Epithelial cell of proximal tubule (primary cell): Measurements from ENCODE around the gene VCL. TPM values are rescaled to one million over a fixed set of nuclear protein-coding genes. Genes with fewer than 3 reads are reported as not detected.

Experiments used
- DNase-seq: peaks from one replicate; pipeline ENCODE4 v3.0.0-alpha.2; 2011; ENCODE audit warnings: low read depth
- H3K4me3 ChIP-seq: 2 replicates; pipeline ENCODE4 v1.5.1; 2011; ENCODE audit warnings: low read depth, mild to moderate bottlenecking, low read length
- total RNA-seq: library from RNA; depleted of rRNA; stranded (reverse); fragments of >200 nt; gene quantifications from 2 replicates; pipeline ENCODE4 v1.2.3, GENCODE V29; 2015
- TF ChIP-seq, protein P1 (sequence below): conservative IDR thresholded peaks from 2 replicates; pipeline ENCODE4 v1.5.1; 2012; ENCODE audit warnings: low read depth, mild to moderate bottlenecking, low read length

Gene VCL
- total RNA-seq, 1 donor from 2014 or later = 228 TPM

DNA sequence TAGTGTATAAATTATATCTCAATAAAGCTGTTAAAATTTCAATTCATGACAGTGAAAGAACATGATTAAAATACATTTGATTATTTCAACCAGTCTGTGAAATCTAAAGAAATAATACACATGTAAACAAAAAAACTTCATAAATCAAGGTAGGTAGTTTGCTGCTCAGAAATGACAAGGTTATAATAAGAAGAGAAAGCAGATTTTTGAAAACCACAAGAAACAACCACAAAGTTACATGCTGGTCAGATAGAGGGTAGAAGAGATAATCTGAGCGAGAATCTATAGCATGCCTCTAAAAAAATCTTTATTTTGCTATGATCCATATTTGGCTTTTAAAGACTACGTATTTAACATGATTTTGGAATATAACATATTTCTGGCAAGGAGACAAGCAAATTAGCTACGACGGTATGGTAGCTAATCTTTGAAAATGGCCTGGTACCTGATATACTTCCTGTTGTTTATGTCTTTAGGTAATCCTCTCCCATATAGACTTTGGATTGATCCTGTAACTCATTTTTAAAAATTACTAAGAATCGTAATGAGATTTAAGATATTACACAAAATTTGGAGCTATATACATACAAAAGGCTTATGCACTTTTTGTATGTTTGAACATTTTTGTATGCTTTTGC, 23.5 kb upstream of the VCL start:
- TF ChIP-seq, protein P1, sequence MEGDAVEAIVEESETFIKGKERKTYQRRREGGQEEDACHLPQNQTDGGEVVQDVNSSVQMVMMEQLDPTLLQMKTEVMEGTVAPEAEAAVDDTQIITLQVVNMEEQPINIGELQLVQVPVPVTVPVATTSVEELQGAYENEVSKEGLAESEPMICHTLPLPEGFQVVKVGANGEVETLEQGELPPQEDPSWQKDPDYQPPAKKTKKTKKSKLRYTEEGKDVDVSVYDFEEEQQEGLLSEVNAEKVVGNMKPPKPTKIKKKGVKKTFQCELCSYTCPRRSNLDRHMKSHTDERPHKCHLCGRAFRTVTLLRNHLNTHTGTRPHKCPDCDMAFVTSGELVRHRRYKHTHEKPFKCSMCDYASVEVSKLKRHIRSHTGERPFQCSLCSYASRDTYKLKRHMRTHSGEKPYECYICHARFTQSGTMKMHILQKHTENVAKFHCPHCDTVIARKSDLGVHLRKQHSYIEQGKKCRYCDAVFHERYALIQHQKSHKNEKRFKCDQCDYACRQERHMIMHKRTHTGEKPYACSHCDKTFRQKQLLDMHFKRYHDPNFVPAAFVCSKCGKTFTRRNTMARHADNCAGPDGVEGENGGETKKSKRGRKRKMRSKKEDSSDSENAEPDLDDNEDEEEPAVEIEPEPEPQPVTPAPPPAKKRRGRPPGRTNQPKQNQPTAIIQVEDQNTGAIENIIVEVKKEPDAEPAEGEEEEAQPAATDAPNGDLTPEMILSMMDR = no peak
- H3K4me3 ChIP-seq = no peak overlapping the region
- no peak for DNase-seq

DNA sequence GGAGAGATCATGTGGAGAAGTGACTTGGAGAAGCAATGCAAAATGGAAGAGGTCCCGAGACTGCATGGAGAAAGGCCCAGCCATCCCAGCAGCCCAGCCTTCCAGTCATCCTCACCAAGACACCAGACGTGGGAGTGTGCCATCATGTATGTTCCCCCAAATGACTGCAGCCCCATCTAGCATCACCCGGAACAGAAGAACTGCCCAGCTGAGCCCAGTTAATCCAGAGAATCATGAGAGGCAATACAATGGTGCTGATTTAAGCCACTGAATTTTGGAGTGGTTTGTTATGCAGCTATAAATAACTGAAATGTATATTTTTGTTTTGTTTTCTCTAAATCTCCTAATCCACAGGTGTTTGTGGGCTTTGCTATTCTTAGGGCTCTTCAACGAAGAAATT, 22.5 kb upstream of the VCL start:
- no peak overlapping the region for H3K4me3 ChIP-seq
- TF ChIP-seq, protein P1 = no peak

DNA sequence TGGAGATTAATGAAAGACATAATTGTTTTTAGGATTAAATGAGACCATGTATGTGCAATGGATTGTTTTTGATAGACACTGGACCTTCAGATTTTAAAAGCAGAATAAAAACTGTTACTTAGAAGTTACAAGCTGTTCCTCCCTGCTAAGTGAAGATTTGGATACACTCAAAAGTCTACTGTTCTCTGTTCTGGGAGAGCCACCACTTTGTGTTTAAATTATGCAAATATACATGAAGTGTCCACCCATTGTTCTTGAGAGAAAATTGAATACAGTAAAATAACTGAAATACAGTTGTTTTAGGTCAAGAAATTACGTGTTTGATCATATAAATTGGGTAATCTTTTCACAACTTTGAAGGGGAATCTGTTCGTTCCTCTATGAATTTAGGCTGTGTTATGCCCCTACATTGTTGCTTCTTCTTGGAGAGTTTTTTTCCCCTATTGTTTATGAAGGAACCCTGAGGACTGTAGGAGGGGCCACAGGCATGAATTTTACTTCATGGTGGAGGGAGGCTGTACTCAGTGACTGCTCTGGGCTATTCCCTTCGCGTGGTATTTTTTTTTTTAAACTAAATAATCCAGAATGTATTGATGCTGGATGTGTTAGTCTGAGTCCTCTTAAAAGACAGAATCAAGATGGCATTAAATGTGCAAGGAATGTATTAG, 18.6 kb upstream of the VCL start:
- no peak for DNase-seq
- TF ChIP-seq, protein P1 = no peak
- H3K4me3 ChIP-seq = no peak overlapping the region

More for the DNA sequence above, 22.5 kb upstream of the VCL start:
- no peak for DNase-seq

DNA sequence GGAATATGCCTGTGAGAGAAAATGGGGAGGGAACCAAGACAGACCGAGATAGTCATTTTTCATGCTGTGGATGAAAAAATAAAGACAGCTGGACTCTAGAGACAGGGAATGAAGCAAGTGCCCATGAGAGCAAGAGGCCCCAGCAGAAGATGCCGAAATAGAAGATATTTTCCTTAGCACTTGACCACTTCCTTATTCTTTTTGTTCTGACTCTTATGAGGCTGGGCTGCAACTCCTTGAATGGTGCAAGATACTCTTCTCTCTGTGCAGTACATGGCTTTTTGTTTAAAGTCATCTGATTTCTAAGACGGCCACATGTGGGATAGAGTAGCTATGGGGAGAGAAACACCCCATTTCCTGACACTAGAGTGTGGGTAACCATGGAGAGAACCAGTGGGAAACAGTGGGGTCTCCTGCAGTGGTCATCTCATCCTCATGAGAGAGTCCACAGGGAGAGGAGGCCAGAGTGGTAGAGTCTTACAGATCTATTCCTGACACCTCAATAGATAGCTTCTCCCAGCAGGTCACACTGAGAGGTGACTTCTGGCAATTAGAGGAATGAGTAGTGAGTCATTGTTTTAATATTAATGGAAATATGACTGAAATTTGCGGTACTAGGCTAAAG, 18.0 kb upstream of the VCL start:
- no peak overlapping the region for H3K4me3 ChIP-seq
- DNase-seq = no peak

DNA sequence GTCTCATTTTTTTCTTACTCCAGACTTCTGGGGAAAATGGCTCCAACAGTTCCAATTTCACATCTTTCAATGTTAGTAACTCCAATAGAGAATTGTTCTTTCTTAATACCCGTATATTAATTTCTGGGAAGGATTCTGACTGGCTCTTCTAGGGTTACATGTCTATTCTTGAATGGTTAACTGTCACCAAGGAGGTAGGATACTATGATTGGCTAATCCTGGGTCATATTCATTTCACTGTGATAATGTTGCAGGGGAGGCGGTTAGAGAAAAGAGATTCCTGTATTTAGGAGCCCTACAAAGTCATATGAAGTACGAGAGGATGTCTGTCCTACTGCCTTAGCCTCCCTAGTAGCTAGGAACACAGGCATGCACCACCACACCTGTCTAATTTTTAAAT, 16.1 kb upstream of the VCL start:
- TF ChIP-seq, protein P1 = no peak

More for the DNA sequence above, 18.0 kb upstream of the VCL start:
- TF ChIP-seq, protein P1 = no peak

DNA sequence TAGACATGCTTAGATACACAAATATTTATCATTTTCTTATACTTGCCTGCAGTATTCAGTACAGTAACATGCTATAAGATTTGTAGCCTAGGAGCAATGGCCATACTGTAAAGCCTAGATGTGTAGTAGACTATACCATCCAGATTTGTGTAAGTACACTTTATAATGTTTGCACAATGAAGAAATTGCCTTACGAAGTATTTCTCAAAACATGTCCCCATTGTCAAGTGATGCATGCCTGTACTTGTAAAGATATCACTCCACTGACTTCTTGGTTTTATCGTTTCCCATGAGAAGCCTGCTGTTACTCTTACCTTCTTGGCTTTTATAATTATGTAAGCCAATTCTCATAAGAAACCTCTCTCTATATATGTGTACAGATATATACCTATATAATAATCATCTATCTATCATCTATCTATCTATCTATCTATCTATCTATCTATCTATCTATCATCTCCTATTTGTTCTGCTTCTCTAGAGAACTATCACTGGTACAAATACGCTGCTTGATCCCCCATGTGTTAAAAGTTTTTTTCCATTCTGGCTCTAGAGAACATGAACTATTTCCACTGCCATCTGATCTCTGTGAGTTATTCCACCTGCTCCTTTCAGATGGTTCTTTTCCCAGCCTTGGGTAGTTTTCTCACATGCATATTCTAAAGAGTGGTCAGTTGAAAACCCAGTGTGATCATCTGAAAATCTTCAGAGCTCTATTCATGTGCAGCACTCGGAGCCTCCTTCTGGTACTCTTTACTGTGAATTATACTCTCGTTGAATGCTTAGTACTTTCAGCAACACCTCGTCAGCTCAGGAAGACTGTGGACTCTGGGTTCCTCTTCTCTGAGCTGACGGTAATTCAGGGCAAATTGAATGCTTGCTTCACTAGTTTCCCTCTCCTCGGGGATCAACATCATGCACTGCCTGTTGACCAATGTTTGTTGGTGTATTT, 14.5 kb upstream of the VCL start:
- TF ChIP-seq, protein P1 = no peak
- no peak overlapping the region for H3K4me3 ChIP-seq
- no peak for DNase-seq

More for the DNA sequence above, 16.1 kb upstream of the VCL start:
- no peak for DNase-seq
- no peak overlapping the region for H3K4me3 ChIP-seq
